ENCODE measurements around the gene CCDC188. TPM values are rescaled to one million over a fixed set of nuclear protein-coding genes. Genes with fewer than 3 reads are reported as not detected.

CCDC188 gene
- total RNA-seq, 1 experiment from 2014 or later = not detected

- H3K27ac Mint-ChIP-seq (ENCODE audit: unreplicated experiment) = no peak overlapping the region
- H3K4me3 Mint-ChIP-seq (ENCODE audit: low read depth, unreplicated experiment) = no peak overlapping the region
- CTCF ChIA-PET = no interaction called here
- intact Hi-C loops (cut with micrococcal nuclease; ENCODE audit: unreplicated experiment) = no loop called here
- no peaks in the 10 kb centered on the region for H3K9me3 Mint-ChIP-seq (ENCODE audit: low read depth, unreplicated experiment)
- BruUV-seq (replicated peaks) = no TSS peak
- no peak for TF ChIP-seq CTCF (IDR thresholded peaks at IDR 0.05; ENCODE audit: unreplicated experiment)
- peaks cover 45% of the 10 kb centered on the region for H3K36me3 Mint-ChIP-seq (ENCODE audit: insufficient read depth, unreplicated experiment)
- no peaks in the 10 kb centered on the region for H3K4me1 Mint-ChIP-seq (ENCODE audit: low read depth, unreplicated experiment)
- H3K27me3 Mint-ChIP-seq (ENCODE audit: unreplicated experiment) = no peaks in the 10 kb centered on the region
- DNase-seq = no peak
Observed at GRCh38 chr22:20127318-20127868, 23.5 kb downstream of the CCDC188 start.

GRCh38 chr22:20126284-20127029 lies 24.4 kb downstream of the CCDC188 start:
- H3K4me3 Mint-ChIP-seq (ENCODE audit: low read depth, unreplicated experiment) = no peak overlapping the region
- CTCF ChIA-PET = no interaction called here
- BruUV-seq (replicated peaks) = no TSS peak
- no peaks in the 10 kb centered on the region for H3K9me3 Mint-ChIP-seq (ENCODE audit: low read depth, unreplicated experiment)
- no peak for DNase-seq
- TF ChIP-seq CTCF (IDR thresholded peaks at IDR 0.05; ENCODE audit: unreplicated experiment) = no peak
- H3K27ac Mint-ChIP-seq (ENCODE audit: unreplicated experiment) = no peak overlapping the region
- H3K4me1 Mint-ChIP-seq (ENCODE audit: low read depth, unreplicated experiment) = no peaks in the 10 kb centered on the region
- H3K36me3 Mint-ChIP-seq (ENCODE audit: insufficient read depth, unreplicated experiment) = peaks cover 49% of the 10 kb centered on the region
- intact Hi-C loops (cut with micrococcal nuclease; ENCODE audit: unreplicated experiment) = no loop called here
- no peaks in the 10 kb centered on the region for H3K27me3 Mint-ChIP-seq (ENCODE audit: unreplicated experiment)

- no peak for TF ChIP-seq CTCF (IDR thresholded peaks at IDR 0.05; ENCODE audit: unreplicated experiment)
- CTCF ChIA-PET = no interaction called here
- H3K9me3 Mint-ChIP-seq (ENCODE audit: low read depth, unreplicated experiment) = no peaks in the 10 kb centered on the region
- H3K4me1 Mint-ChIP-seq (ENCODE audit: low read depth, unreplicated experiment) = no peaks in the 10 kb centered on the region
- H3K27me3 Mint-ChIP-seq (ENCODE audit: unreplicated experiment) = no peaks in the 10 kb centered on the region
- H3K36me3 Mint-ChIP-seq (ENCODE audit: insufficient read depth, unreplicated experiment) = peaks cover 59% of the 10 kb centered on the region
- no peak overlapping the region for H3K27ac Mint-ChIP-seq (ENCODE audit: unreplicated experiment)
- no peak for DNase-seq
- no peak overlapping the region for H3K4me3 Mint-ChIP-seq (ENCODE audit: low read depth, unreplicated experiment)
- no TSS peak for BruUV-seq (replicated peaks)
- intact Hi-C loops (cut with micrococcal nuclease; ENCODE audit: unreplicated experiment) = no loop called here
Observed at GRCh38 chr22:20125201-20126174, 25.4 kb downstream of the CCDC188 start.

GRCh38 chr22:20124083-20124787 lies 26.6 kb downstream of the CCDC188 start:
- H3K4me3 Mint-ChIP-seq (ENCODE audit: low read depth, unreplicated experiment) = no peak overlapping the region
- no TSS peak for BruUV-seq (replicated peaks)
- CTCF ChIA-PET = no interaction called here
- TF ChIP-seq CTCF (IDR thresholded peaks at IDR 0.05; ENCODE audit: unreplicated experiment) = no peak
- H3K27ac Mint-ChIP-seq (ENCODE audit: unreplicated experiment) = no peak overlapping the region
- H3K27me3 Mint-ChIP-seq (ENCODE audit: unreplicated experiment) = no peaks in the 10 kb centered on the region
- H3K36me3 Mint-ChIP-seq (ENCODE audit: insufficient read depth, unreplicated experiment) = peaks cover 65% of the 10 kb centered on the region
- no peak for DNase-seq
- no peaks in the 10 kb centered on the region for H3K4me1 Mint-ChIP-seq (ENCODE audit: low read depth, unreplicated experiment)
- no peaks in the 10 kb centered on the region for H3K9me3 Mint-ChIP-seq (ENCODE audit: low read depth, unreplicated experiment)
- intact Hi-C loops (cut with micrococcal nuclease; ENCODE audit: unreplicated experiment) = no loop called here
